H1 (cell line): ENCODE data around the gene RRP9. TPM values are rescaled to one million over a fixed set of nuclear protein-coding genes. Genes with fewer than 3 reads are reported as not detected.

ENCODE experiments used
- CTCF ChIA-PET: fragments of 300-600 bp; sonication (Branson Sonifier 250); formaldehyde crosslinking; loops from one replicate; lab custom pipeline; 2021; ENCODE audit not compliant: partially characterized antibody; lab: Charles Lee
- POLR2A ChIA-PET: fragments of 300-600 bp; sonication (Branson Sonifier 250); formaldehyde crosslinking; loops from one replicate; lab custom pipeline; 2021; ENCODE audit warnings: inconsistent platforms; ENCODE audit not compliant: partially characterized antibody; lab: Charles Lee
- DNase-seq, 2 experiments: peaks; one replicate each; pipeline versions ENCODE4 v3.0.0 to v3.0.0-alpha.2; 2010 to 2022; ENCODE audit warnings: low spot score in 2 of 2, low read depth in 1 of 2, mixed read lengths in 1 of 2
- FAIRE-seq: peaks from 2 replicates; lab custom pipeline; 2011; peaks lifted over from hg19 to GRCh38; lab: Jason Lieb, UNC
- H2AFZ ChIP-seq: 2 replicates; pipeline ENCODE4 v1.8.1; 2012; ENCODE audit warnings: low read length, inconsistent platforms
- H2AK5ac ChIP-seq: 2 replicates; pipeline ENCODE4 v1.6.1; 2013; ENCODE audit warnings: low read depth, low read length
- H2BK120ac ChIP-seq: replicated peaks from 2 replicates; pipeline ENCODE3; 2013; ENCODE audit warnings: low read depth, low read length, inconsistent platforms
- H2BK12ac ChIP-seq: 2 replicates; pipeline ENCODE4 v1.6.1; 2013; ENCODE audit warnings: low read depth, low read length
- H2BK15ac ChIP-seq: 2 replicates; pipeline ENCODE4 v1.6.1; 2013; ENCODE audit warnings: low read length
- H2BK20ac ChIP-seq: 2 replicates; pipeline ENCODE4 v1.6.1; 2013; ENCODE audit warnings: low read length
- H2BK5ac ChIP-seq: 2 replicates; pipeline ENCODE4 v1.6.1; 2013; ENCODE audit warnings: low read depth, low read length
- H3K14ac ChIP-seq: 2 replicates; pipeline ENCODE4 v1.6.1; 2013; ENCODE audit warnings: inconsistent platforms; ENCODE audit not compliant: insufficient read length
- H3K18ac ChIP-seq: 2 replicates; pipeline ENCODE4 v1.6.1; 2013; ENCODE audit warnings: low read length; ENCODE audit errors: extremely low read depth
- H3K23ac ChIP-seq: 2 replicates; pipeline ENCODE4 v1.6.1; 2013; ENCODE audit warnings: inconsistent platforms; ENCODE audit not compliant: insufficient read length
- H3K23me2 ChIP-seq: 2 replicates; pipeline ENCODE4 v1.6.1; 2013; ENCODE audit warnings: low read depth, low read length
- H3K27ac ChIP-seq: 2 replicates; pipeline ENCODE4 v1.6.1; 2011; ENCODE audit warnings: low read depth, low read length, inconsistent platforms
- H3K27me3 ChIP-seq, 4 experiments: replicated peaks in 1 of 4; 1 replicate in 1 of 4; 2 replicates in 3 of 4; pipeline versions ENCODE4 v1.6.1 to v1.8.1; 2011 to 2013; ENCODE audit warnings: low read length in 3 of 4, mild to moderate bottlenecking in 3 of 4, inconsistent platforms in 2 of 4, mixed read lengths in 2 of 4, moderate library complexity in 1 of 4; ENCODE audit not compliant: control insufficient read depth in 3 of 4, insufficient read depth in 3 of 4; ENCODE audit errors: extremely low read depth in 1 of 4
- H3K36me3 ChIP-seq, 4 experiments: 2 replicates each; pipeline versions ENCODE4 v1.6.1 to v1.8.1; 2011 to 2013; ENCODE audit warnings: mild to moderate bottlenecking in 4 of 4, low read length in 3 of 4, moderate library complexity in 2 of 4, control low read depth in 1 of 4, inconsistent platforms in 1 of 4; ENCODE audit not compliant: insufficient read depth in 4 of 4, control insufficient read depth in 2 of 4
- H3K4ac ChIP-seq: replicated peaks from 2 replicates; pipeline ENCODE3; 2013; ENCODE audit warnings: low read length, low read depth, mixed read lengths, inconsistent platforms; ENCODE audit not compliant: insufficient read length
- H3K4me1 ChIP-seq, 4 experiments: replicated peaks in 1 of 4; 1 replicate in 1 of 4; 2 replicates in 3 of 4; pipeline versions ENCODE4 v1.6.1 to v1.8.1; 2011 to 2013; ENCODE audit warnings: low read length in 3 of 4, inconsistent platforms in 2 of 4, mixed read lengths in 1 of 4; ENCODE audit not compliant: insufficient read depth in 4 of 4, control insufficient read depth in 3 of 4
- H3K4me2 ChIP-seq, 2 experiments: 2 replicates each; pipeline versions ENCODE4 v1.6.1 to v1.8.1; 2011 to 2013; ENCODE audit warnings: low read depth in 2 of 2, low read length in 2 of 2, control low read depth in 1 of 2, inconsistent platforms in 1 of 2, mild to moderate bottlenecking in 1 of 2; ENCODE audit not compliant: insufficient read depth in 1 of 2
- H3K4me3 ChIP-seq, 4 experiments: fragments of 200-600, 300-600 bp in 1 of 4; sonication (generic), shearing (Covaris generic), sonication (Bioruptor Twin) in 1 of 4; 2 replicates each; pipeline versions ENCODE4 v1.5.1 to v1.8.1; 2011 to 2016; ENCODE audit warnings: low read length in 4 of 4, low read depth in 3 of 4, control low read depth in 2 of 4, inconsistent platforms in 2 of 4, mild to moderate bottlenecking in 2 of 4, mixed read lengths in 1 of 4, moderate library complexity in 1 of 4; ENCODE audit not compliant: insufficient read depth in 2 of 4; ENCODE audit errors: extremely low read depth in 1 of 4
- H3K56ac ChIP-seq: replicated peaks from 2 replicates; pipeline ENCODE3; 2013; ENCODE audit warnings: low read depth, mild to moderate bottlenecking, mixed read lengths, low read length, inconsistent platforms; ENCODE audit not compliant: insufficient read length
- H3K79me1 ChIP-seq: 2 replicates; pipeline ENCODE4 v1.6.1; 2013; ENCODE audit warnings: low read depth, low read length, control low read depth
- H3K79me2 ChIP-seq, 2 experiments: 2 replicates each; pipeline versions ENCODE4 v1.6.1 to v1.8.1; 2012 to 2013; ENCODE audit warnings: low read length in 2 of 2, mild to moderate bottlenecking in 2 of 2, inconsistent platforms in 1 of 2; ENCODE audit not compliant: insufficient read depth in 2 of 2, control insufficient read depth in 1 of 2
- H3K9ac ChIP-seq, 4 experiments: replicated peaks in 1 of 4; 1 replicate in 1 of 4; 2 replicates in 3 of 4; pipeline versions ENCODE4 v1.6.1 to v1.8.1; 2011 to 2013; ENCODE audit warnings: low read depth in 3 of 4, low read length in 3 of 4, control low read depth in 2 of 4, mild to moderate bottlenecking in 2 of 4, moderate library complexity in 2 of 4, inconsistent platforms in 1 of 4; ENCODE audit errors: extremely low read depth in 1 of 4
- H3K9me3 ChIP-seq, 2 experiments: 2 replicates each; pipeline versions ENCODE4 v1.6.1 to v1.8.1; 2012 to 2013; ENCODE audit warnings: mild to moderate bottlenecking in 2 of 2, moderate library complexity in 2 of 2, control low read depth in 1 of 2, inconsistent platforms in 1 of 2, low read depth in 1 of 2, low read length in 1 of 2, mixed read lengths in 1 of 2; ENCODE audit not compliant: insufficient read depth in 2 of 2
- H4K20me1 ChIP-seq, 2 experiments: replicated peaks in 1 of 2; 2 replicates each; pipeline versions ENCODE3 to v1.8.1; 2011 to 2013; ENCODE audit warnings: inconsistent platforms in 2 of 2, low read length in 2 of 2, mild to moderate bottlenecking in 1 of 2; ENCODE audit not compliant: insufficient read depth in 2 of 2, control insufficient read depth in 1 of 2
- H4K5ac ChIP-seq: 2 replicates; pipeline ENCODE4 v1.6.1; 2013; ENCODE audit warnings: low read length, low read depth, mixed read lengths, inconsistent platforms; ENCODE audit not compliant: insufficient read length
- H4K8ac ChIP-seq: 2 replicates; pipeline ENCODE4 v1.8.0; 2013; ENCODE audit warnings: mild to moderate bottlenecking, moderate library complexity, low read length, inconsistent platforms; ENCODE audit not compliant: insufficient read depth; ENCODE audit errors: extremely low read depth
- H4K91ac ChIP-seq: replicated peaks from 2 replicates; pipeline ENCODE3; 2013; ENCODE audit warnings: low read length, mixed read lengths, inconsistent platforms; ENCODE audit not compliant: insufficient read length
- CBX5 ChIP-seq: fragments of 300-800, 300-1000 bp; sonication (generic); IDR thresholded peaks from 2 replicates; pipeline ENCODE4 v1.7.1; 2016; ENCODE audit warnings: antibody characterized with exemption, low read length, low read depth
- KDM1A ChIP-seq: fragments of 200-600, 300-600 bp; sonication (generic); IDR thresholded peaks from 2 replicates; pipeline ENCODE4 v1.7.1; 2016; ENCODE audit warnings: mild to moderate bottlenecking, low read length, borderline replicate concordance
- whole genome bisulfite sequencing, 2 experiments: shearing (Covaris generic) in 1 of 2; methylation state at CpG; one replicate each; pipeline versions ENCODE4 v1.1.6 to v1.1.7; 2013 to 2015; ENCODE audit warnings: low lambda C conversion rate in 2 of 2, mixed read lengths in 2 of 2, inconsistent platforms in 1 of 2, low coverage in 1 of 2, missing lambda C conversion rate in 1 of 2; ENCODE audit not compliant: insufficient replicate concordance in 2 of 2, insufficient coverage in 1 of 2, insufficient read length in 1 of 2; ENCODE audit errors: extremely low coverage in 1 of 2, missing lambda C conversion rate in 1 of 2; 5-methylcytosine and 5-hydroxymethylcytosine counted together
- polyA plus RNA-seq, 7 experiments: library from polyadenylated mRNA; depleted of rRNA in 3 of 7; stranded (reverse) in 5 of 7; unstranded in 2 of 7; fragments of >200 nt in 5 of 7; fragments of 200-250 nt in 2 of 7; gene quantifications; 1 replicate in 5 of 7; 2 replicates in 1 of 7; 4 replicates in 1 of 7; pipeline versions ENCODE4 v1.2.1 to v1.2.3, GENCODE V29; 2011 to 2013; ENCODE audit warnings: missing spikeins in 2 of 7, mixed read lengths in 2 of 7
- total RNA-seq: library from RNA; stranded (reverse); fragmentation: NEBNext Ultra II Directional; extraction: Animal tissue kit (Norgen Biotek cat#: 25700); gene quantifications from 2 replicates; pipeline ENCODE4 v1.2.1, GENCODE V29; 2021

The RRP9 gene
- total and polyA plus RNA-seq, 2 of the 8 experiments (the other 6 are each of a cell fraction or from before 2014, with no cell fraction given) = 55.6 to 68.9 TPM

- Histone ChIP-seq H3K4ac (no peak overlapping the region), H3K36me3 (peaks cover 14 to 26% (median 23%) of the 10 kb centered on the region in 4 experiments; a peak in 7 of 8 replicates), H3K4me1 (no peaks in the 10 kb centered on the region), H2BK20ac (no peak overlapping the region), H3K56ac (no peak overlapping the region), H2BK120ac (no peak overlapping the region), H2AFZ (no peak overlapping the region), H3K79me2 (no peaks in the 10 kb centered on the region), H3K18ac (no peak overlapping the region), H3K23ac (no peak overlapping the region), H4K91ac (no peak overlapping the region), H3K9me3 (no peaks in the 10 kb centered on the region), H2BK15ac (no peak overlapping the region), H2BK5ac (no peak overlapping the region), H4K8ac (no peak overlapping the region), H3K4me2 (no peak overlapping the region), H3K4me3 (no peak overlapping the region), H4K20me1 (peaks cover 0 to 16% of the 10 kb centered on the region in 2 experiments), H2AK5ac (no peak overlapping the region), H3K23me2 (no peaks in the 10 kb centered on the region), H3K14ac (no peak overlapping the region), H3K27ac (no peak overlapping the region), H4K5ac (no peak overlapping the region), H2BK12ac (no peak overlapping the region), H3K9ac (no peak overlapping the region), H3K27me3 (no peaks in the 10 kb centered on the region), H3K79me1 (no peaks in the 10 kb centered on the region)
- TF ChIP-seq KDM1A (no peak), CBX5 (no peak)
- 92% methylated on average over 1 of the region's 1 CpG; no CpG with 5 or more reads in 1 of the 2 experiments for WGBS, 2 experiments
- no peak for DNase-seq
- ChIA-PET POLR2A (interaction anchor here (1.7 kb wide), 2 partner anchors 10 to 39 kb away, joined by 4 read pairs; no protein-coding TSS in a partner anchor), CTCF (no interaction called here)
- no peak for FAIRE-seq
Measured at GRCh38 chr3:51930439-51930838, 11.3 kb downstream of the RRP9 start.
